HG02759 (cell line): Measurements from ENCODE around the gene LRP8.

Experiments used
- ATAC-seq: cut with Tn5 transposase; IDR thresholded peaks from one replicate; pipeline ENCODE4 v1.9.1; 2021; ENCODE audit warnings: mild to moderate bottlenecking, moderate library complexity; ENCODE audit not compliant: unreplicated experiment

Gene LRP8

GRCh38 chr1:53324728-53325297, 3.1 kb downstream of the LRP8 start:
- no peak for ATAC-seq

- no peak for ATAC-seq
Observed at GRCh38 chr1:53324321-53324720, 3.5 kb downstream of the LRP8 start.

- no peak for ATAC-seq
Observed at GRCh38 chr1:53323316-53323715, 4.6 kb downstream of the LRP8 start.

- ATAC-seq: no peak
Observed at GRCh38 chr1:53321776-53322602, 5.9 kb downstream of the LRP8 start.

- no peak for ATAC-seq
Observed at GRCh38 chr1:53321366-53321765, 6.5 kb downstream of the LRP8 start.

DNA sequence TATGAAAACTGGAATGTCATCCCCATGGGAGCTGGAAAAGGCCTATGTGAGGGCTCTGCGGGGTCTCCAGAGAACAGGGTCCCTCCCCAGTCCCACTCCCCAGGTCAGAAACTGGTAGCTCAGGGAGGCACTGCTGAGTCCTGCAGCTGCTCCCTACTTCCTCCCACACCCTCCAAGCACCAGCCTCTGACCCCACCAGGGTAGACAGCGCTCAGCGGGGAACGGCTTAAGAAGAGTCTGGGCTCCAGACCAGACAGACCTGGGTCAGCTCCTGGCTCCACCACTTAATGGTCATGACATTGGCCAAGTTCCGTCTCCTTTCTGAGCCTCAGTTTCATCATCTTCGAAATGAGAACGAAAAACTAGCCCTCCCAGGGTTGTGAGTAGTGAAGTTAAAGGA, 7.2 kb downstream of the LRP8 start:
- no peak for ATAC-seq

DNA sequence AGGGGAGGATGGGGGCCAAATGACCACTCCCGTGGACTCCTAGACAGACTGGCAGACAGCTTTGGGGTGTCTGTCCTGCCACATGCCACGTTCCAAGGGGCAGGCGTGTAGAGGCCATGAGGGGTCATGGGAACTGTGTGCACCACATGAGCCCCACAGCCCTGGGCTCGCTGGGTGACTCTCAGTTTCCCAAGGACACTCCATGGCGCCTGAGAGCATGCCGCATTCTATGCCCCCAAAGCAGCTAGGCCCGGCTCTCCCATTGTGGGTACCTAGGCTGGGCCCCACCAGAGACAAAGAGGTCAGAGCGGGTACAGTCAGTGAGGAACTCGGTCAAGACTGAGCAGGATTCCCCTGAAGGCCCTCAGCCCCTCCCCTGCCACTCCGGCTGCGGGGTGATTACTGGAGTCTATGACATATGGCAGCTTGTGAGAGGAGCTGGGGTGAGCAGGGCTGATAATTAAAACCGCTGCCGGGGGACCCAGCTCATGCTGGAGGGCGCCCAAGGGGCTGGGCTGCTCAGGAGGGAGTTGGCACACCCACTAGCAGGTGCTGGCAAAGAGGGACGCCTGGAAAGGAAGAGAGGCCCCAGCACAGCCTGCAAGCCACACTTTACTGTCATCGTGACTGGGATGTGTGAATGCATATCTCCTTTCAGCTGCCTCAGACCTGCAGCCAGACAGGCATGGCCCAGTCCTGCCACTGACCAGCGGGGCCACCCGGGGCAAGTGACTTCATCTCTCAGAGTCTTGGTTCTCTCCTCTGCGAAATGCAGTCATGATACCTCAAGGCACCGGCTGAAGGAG, 8.4 kb downstream of the LRP8 start:
- no peak for ATAC-seq

DNA sequence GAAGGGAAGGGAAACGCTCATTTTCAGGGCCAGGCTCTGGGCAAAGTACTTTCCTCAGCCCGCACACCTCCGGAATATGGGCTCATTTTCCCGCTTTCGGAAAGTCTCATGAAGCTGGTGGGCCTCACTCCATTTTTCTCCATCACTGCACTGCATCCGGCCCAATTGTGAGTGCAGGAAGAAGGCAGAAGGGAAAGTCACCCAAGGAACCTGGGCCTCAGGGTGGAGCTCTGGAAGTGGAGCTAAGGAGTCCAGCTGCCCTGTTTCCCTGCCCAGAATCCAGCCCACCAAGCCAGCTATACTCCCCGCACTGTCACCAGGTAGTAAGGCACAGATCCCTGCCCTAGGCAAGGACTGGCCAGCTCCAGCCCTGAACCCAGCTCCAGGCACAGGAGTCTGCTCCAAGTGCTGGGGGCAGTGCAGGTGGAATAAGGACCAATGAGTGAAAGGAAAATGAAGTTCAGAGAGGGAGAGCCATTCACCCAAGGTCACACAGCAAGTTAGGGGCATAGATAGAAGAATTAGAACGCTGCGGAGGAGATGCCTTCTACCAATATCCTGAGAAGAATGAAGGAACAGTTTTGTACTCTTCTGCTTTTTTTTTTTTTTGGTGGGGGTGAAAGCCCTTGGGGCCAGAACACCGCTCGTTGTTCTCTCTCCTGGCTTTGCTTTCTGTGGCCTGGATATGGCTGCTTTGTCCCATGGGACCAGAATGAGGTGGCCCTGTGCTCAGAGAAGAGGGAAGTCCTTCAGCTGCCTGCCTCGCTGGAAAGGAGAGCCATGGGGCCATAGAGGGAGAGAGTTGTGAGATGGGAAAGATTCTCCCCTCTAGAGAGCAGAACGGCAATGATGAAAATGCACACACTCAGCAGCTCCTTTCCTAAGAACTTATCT, 10.0 kb downstream of the LRP8 start:
- no peak for ATAC-seq

DNA sequence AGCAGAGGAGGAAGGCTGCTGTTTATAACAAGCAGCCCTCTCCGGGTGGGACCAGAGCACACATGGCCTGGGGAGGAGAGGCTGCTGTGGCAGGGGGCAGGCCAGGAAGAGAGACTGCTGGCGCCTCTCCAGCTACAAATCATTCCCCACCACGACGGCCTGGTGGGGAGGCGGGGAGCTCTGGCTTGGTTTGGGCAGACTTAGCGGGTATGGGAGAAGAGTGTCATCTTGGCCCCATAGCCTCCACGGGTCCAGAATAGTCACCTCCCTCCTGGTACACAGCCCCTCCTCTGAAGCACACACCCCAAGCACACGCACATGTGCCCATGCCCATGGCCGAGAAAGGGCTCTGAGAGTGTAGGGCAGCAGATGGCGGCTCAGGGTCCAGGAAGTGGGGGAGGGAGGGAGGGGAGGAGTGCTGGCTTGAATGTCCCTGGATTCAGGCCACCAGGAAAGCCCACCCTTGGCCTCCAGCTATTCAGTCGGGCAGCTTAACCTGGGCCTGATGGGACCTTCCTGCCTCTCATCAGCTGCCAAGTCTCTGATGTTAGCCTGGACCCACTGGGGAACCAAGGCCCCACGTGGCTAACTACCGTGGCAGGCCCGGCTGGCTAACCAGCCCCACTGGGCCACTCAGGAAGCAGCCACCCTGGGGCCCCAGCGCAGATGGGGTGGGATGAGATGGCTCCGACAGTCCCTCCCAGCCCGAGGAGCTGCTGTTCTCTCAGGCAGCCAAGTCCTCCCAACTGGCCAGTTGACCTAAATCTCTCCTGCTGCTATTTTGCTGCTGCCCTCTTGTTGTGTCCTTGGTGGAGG, 10.9 kb downstream of the LRP8 start:
- ATAC-seq: no peak

GRCh38 chr1:53316424-53316765, 11.5 kb downstream of the LRP8 start:
- ATAC-seq: no peak

GRCh38 chr1:53315456-53316423, 12.1 kb downstream of the LRP8 start:
- ATAC-seq: no peak

DNA sequence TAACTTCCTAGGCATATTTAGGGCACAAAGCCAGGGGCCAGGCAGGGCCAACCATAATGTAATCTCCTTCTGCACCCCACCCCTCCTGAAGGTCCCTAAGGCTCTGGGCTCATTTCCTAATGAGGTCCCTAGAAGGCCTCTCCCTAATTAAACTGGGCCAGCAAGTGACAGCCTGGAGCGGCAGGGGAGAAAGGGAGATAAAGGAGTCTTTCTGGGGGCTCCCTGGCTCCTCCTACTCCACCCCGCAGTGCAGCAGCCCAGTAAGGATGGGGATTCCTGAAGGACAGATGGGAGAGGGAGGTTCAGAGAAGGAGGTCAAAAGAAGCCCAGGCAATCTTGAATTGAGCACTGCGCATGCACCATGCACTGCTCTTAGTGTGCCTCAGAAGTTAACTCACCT, 12.8 kb downstream of the LRP8 start:
- no peak for ATAC-seq

GRCh38 chr1:53314606-53315005, 13.3 kb downstream of the LRP8 start:
- ATAC-seq: no peak

GRCh38 chr1:53314096-53314495, 13.8 kb downstream of the LRP8 start:
- ATAC-seq: no peak

GRCh38 chr1:53313556-53313955, 14.3 kb downstream of the LRP8 start:
- no peak for ATAC-seq

GRCh38 chr1:53311702-53312305, 16.1 kb downstream of the LRP8 start:
- ATAC-seq: no peak

DNA sequence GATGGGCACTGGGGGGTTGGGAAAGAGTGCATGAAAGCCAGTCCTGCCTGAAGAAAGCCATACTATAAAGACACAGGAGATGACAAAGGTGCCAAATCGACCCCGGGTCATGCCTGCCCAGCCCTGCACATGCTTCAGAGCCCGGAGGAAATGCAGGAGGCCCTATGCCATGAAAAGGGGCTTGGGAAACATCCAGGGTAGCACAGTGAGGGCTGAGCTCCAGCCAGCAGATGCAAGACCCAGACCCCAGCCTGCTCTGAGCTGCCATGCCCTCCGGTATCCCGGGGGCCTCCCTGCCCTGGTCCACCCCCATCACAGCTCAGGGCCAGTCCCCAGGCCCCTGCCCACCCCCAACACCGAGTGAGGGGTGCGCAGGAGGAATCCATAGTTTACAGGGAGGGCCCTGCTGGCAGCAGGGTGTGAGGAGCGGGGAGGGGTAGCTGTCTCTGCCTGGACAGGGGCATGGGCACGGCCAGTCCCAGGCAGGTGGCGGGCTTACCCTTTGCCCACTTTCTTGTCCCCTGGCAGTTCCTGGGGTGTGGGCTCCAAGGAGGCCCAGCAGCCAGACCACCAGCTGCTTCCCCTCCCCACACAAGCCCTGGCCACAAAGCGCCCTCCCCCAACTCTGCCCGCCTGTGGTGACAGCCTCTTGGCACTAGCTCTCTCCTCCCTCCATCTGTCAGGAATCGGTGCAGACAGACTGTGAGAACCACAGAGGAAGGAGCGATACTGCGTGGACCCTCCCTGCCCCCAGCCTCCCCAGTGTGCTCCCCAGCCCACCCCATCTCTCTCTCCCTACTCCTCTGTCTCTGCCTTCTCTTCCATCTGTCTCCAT, 16.8 kb downstream of the LRP8 start:
- ATAC-seq: no peak

DNA sequence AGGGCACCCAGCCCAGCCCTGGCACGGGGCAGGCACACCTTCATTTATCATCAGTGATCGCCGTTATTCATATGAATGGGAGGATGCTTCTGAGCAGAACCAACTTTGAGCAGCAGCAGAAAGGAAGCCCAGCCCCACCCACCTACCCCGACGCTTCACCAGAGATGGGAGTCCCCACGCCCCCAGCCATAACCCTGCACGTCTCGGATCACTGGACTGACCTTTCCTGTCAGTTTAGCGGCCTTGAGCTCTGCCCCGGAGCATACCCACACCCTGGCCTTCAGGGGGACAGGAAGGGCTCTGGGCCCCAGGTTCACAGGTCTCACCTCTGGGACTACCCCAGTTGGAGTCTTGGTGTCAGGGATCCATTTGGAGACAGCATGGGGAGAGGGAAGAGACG, 18.1 kb downstream of the LRP8 start:
- ATAC-seq: no peak
